ENCODE measurements around the gene TNP2.
"Not testable (repeated sequence)": the region's sequence is repeated elsewhere in the genome, so short reads cannot be mapped to it uniquely, and the experiment has no call there.

The TNP2 gene

GRCh38 chr16:11299865-11300559 is 30.9 kb upstream of the TNP2 start:
- no peak for DNase-seq

DNA sequence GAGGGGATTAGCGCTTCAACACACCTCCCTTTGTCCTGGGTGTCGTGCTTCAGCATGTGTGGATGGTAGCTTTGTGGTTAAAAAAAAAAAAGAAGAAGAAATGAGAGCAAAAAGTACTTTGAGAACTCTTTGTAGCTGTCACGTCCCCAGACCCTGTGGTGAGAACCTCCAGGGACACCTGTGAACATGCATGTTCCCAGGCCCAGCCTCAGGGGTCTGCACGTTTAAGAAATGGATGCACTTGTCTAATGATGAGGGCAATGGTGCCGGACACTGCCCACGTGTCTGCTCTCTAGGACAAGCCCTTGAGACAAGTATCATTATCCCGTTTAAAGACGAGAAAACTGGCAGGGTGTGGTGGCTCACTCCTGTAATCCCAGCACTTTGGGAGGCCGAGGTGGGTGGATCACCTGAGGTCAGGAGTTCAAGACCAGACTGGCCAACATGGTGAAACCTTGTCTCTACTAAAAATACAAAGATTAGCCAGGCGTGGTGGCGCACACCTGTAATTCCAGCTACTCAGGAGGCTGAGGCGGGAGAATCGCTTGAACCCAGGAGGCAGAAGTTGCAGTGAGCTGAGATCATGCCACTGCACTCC is 29.9 kb upstream of the TNP2 start:
- DNase-seq: not testable (repeated sequence)

DNA sequence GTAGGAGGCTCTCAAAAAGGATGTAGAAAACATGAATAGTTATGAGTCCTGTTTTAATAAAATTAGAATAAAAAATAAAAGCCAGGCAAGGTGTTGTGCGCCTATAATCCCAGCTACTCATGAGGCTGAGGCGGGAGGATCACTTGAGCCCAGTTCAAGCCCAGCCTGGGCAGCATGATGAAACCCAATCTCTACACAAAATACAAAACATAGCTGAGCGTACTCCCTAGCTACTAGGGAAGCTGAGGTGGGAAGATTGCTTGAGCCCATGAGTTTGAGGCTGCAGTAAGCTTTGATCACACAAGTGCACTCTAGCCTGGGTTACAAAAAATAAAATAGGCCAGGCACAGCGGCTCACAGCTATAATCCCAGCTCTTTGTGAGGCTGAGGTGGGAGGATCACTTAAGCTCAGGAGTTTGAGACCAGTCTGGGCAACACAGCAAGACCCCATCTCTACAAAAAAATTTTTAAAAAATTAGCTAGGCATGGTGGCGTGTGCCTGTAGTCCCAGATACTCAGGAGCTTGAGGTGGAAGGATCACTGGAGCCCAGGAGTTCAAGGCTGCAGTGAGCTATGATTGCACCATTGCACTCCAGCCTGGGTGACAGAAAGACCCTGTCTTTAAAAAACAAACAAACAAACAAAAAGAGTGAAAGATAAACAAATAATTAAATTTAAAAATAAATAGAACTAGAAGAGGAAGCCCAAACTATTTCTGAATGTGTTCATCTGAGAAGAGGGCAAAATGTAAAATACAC is 29.2 kb upstream of the TNP2 start:
- no peak for DNase-seq

DNA sequence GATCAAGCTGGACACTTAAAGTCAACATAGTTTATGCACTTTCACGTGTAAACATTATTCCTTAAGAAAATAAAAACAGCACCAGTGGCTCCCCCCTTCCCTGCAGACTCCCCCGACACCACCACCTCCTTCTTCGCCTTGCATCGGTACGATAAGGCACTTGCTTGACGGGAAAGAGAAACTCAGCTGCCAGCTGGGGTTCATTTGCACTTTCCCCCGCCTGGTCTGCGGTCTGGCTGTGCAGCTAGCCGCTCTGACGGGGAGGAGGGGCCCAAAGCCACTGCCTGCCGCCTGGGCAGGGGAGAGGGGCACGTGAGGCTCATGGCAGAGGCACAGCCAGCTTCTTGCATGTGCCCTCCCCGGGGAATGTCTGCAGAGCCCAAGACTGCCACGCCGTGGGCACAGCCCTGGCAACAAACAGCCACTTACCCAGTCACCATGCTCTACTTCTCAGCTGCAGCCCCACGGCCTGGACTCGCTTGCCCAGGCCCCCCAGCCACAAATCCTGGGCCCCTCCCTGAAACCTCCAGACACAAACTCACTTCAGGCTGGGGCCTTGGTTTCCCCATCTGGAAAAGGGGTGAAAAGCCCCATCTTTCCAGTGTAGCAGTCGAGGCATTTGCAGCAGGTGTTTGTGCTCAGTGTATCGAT is 28.5 kb upstream of the TNP2 start:
- DNase-seq: peak; percentile 70

DNA sequence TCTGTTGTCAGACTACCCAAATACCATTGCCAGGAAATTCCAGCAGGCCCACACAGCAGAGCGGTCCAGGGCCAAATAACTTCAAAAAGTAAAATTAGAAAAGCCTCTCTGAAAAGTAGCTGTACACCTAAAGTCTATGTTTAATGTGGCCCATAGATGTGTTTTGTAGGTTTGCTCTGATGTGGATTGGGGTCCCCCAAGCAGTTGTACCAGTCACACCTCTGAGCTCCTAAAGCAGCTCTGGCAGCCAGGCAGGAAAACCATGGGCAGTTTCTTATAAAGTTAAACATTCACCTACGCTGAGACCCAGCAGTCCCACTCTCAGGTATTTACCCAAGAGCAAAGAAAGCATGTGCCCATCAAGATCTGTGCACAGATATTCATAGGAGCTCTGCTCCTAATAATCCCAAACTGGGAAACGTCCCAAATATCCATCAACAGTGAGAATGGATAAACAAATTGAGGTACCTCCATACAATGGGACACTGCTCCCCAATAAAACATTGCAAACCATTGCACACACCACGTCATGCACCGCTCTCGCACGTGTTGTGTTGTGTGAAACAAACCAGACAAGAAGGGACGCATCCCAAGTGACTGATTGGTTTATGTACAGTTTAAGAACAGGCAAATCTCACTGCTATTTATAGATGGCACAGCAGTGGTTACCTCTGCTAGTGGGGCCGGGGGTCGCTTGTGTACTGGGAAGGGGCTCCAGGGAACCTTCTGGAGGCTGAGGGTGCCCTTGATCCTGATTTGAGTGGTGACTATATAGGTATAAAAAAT is 27.8 kb upstream of the TNP2 start:
- peak; percentile 70 for DNase-seq

- no peak for DNase-seq
Measured at GRCh38 chr16:11296351-11296705, 27.2 kb upstream of the TNP2 start.

DNA sequence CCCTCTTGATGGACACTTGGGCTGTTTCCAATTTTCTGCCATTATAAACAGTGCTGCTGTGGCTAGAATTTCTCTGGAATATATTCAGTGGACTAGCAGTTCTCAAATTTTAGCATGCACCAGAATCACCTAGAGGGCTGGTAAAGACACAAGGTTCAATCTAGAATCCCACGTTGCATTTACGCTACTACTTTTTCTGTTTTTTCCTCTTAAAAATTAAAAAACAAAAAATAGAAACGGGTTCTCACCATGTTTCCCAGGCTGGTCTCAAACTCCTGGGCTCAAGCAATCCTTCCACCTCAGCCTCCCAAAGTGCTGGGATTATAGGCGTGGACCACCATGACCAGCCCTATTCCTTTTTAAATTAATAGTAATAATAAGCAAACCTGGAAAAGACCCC is 26.5 kb upstream of the TNP2 start:
- DNase-seq: no peak

DNA sequence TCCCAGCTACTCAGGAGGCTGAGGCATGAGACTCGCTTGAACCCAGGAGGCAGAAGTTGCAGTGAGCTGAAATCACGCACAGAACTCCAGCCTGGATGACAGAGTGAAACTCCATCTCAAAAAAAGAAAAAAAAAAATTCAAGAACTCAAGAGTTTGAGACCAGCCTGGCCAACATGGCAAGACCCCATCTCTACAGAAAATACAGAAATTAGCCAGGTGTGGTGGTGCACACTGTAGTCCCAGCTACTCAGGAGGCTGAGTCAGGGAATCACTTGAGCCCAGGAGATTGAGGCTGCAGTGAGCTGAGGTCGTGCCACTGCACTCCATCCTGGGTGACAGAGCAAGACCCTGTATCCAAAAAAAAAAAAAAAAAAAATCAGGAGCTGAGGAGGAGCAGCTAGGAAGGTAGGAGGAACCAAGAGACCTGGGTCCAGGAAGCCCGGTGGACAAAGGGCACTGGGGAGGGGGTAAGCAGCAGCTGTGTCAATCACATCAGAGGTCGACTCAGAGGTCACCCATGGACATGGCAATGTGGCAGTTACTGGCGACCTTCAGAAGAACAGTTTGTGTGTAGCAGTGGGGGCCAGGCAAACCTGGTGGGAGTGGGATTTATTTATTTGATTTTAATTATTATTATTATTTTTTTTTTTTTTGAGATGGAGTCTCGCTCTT is 23.1 kb upstream of the TNP2 start:
- DNase-seq: no peak

GRCh38 chr16:11291091-11291703 is 22.1 kb upstream of the TNP2 start:
- DNase-seq: no peak

DNA sequence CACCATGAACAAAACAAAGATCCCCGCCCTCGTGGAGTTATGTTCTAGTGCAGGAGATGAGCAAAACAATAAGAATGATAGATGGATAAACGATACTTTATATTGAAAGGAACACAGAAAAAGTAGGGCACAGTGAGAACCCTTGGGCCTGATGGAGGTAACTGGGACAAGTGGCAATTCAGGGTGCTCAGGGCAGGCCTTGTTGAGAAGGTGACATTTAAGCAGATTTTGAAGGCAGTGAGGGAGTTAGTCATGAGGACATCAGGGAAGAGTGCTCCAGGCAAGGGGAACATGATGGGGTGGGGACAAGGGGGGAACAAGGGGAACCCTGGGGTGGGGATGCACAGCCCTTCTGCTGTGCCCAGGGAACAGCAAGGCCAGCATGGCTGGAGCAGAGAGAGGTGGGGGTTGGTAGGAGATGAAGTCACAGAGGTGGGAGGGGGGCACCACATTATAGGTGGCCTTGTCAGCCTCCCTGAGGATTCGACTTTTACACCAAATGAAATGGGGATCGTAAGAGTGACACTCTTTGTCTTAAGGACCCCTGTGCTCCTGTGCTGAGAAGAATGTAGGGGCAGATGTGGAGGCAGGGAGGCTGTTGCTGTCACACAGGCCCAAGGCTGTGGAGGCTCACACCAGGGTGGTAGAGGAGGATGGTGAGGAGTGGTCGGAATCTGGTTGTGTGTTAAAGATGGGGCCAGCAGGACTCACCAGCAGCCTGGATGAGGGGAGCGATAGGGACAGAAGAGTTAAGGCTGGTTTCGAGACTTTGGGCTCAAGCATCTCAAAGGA is 21.2 kb upstream of the TNP2 start:
- DNase-seq: no peak

DNA sequence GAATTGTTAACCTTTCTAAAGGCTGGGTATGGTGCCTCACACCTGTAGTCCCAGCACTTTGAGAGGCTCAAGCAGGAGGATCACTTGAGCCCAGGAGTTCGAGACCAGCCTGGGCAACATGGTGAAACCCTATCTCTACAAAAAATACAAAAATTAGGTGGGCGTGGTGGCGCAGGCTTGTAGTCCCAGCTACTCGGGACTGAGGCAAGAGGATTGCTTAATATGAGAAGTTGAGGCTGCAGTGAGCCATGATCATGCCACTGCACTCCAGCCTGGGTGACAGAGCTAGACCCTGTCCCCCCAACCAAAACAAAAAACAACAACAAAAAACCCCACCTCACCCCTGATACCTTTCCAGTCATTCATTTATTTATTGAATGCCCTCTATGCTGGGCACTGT is 20.6 kb upstream of the TNP2 start:
- not testable (repeated sequence) for DNase-seq

- DNase-seq: no peak
Measured at GRCh38 chr16:11289202-11289601, 20.1 kb upstream of the TNP2 start.

- DNase-seq: no peak
Measured at GRCh38 chr16:11285842-11286241, 16.7 kb upstream of the TNP2 start.

DNA sequence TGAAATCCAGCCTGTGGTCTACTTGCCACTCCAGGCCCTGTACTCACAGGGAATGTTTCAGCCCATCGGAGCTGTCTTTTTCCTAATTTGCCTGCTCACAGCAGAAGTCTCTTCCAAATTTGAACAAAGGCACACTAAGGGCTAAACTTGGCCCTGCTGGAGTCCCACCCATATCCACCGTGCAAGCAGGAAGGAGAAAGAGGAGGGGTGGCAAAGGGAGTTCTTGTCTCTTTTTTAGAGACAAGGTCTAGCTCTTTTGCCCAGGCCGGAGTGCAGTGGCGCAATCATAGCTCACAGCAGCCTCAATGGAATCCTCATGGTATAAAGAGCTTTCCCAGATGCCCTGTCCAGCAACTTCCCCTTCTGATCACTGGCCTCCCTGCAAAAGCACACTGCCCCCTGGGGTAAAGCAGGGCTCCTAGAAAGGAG is 14.7 kb upstream of the TNP2 start:
- no peak for DNase-seq

DNA sequence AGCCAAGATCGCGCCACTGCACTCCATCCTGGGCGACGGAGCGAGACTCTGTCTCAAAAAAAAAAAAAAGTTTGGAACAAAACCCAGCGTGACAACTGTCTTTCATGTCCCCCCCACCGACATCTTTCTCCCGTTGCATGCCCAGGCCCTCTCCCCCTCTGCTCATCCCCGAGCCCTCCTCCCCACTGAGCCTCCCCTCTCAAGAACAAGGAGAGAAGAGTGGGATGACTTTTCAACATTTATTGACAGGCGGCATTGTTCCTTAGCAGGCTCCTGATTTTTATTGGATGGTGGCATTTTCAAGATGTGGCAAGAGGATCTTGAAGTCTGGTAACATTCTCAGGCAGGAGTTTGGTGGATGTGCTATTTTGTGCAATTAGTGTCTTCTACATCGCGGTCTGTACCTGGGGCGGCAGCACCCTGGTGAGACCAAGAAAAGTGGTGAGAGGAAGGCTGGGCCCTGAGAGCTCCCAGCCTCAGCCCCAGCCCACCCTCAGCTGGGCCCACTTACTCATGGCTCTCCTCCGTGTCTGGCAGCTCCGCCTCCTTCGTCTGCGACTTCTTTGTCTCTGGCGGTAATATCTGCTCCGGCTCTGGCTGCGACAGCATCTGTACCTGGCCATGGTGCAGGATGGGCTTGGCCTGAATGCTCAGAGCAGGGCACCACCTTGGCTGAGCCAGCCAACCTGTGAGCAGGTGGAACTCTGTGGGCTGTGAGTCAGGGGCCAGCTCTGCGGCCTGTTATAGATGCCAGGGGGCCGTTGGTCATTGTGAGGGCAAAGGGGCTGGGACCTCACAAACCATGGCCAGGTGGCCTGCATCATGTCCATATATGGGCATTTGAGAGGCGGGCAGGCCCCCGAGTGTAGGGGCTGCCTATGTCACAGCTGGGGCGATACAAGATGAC is 11.7 kb upstream of the TNP2 start, which contains the start of gene PRM1:
Gene PRM1 (minus strand): TSS at position 715 of the 907 bp plus-strand sequence. CDS start 92 bp downstream, at position 623.
- no peak for DNase-seq

- no peak for DNase-seq
Measured at GRCh38 chr16:11278681-11279628, 9.8 kb upstream of the TNP2 start.

DNA sequence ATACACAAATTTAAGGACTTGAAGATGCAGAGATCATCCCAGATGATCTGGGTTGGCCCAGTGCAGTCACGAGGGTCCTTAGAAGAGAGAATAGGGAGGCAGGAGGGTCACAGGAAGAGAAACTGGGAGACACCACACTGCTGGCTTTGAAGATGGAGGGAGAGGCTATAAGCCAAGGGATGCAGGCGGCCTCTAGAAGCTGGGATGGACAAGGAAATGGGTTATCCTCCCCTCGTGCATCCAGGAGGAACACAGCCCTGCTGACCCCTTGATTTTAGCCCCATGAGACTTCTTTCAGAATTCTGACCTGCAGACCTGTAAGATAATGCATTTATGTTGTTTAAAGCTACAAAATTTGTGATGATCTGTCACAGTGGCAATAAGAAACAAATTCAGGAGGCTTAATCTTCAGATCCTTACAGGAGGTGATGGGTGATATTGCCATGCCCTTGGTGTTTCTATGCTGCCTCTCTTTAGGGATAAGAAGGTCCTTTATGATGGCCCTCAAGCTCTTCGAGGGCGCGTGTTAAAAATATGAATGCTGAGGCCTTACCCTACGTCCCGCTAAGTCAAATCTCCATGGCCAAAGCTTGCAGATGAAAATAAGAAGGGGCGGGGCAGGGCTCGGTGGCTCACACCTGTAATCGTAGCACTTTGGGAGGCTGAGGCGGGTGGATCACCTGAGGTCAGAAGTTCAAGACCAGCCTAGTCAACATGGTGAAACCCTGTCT is 8.6 kb upstream of the TNP2 start:
- no peak for DNase-seq
